Globus pallidus (tissue), 1 donor: ENCODE results near the gene ACSL4.
"Not testable (repeated sequence)": the region's sequence is repeated elsewhere in the genome, so short reads cannot be mapped to it uniquely, and the experiment has no call there.

Experiments
- DNase-seq: peaks from one replicate; pipeline ENCODE4 v3.0.0-alpha.2; 2015; ENCODE audit warnings: low spot score

The ACSL4 gene

DNA sequence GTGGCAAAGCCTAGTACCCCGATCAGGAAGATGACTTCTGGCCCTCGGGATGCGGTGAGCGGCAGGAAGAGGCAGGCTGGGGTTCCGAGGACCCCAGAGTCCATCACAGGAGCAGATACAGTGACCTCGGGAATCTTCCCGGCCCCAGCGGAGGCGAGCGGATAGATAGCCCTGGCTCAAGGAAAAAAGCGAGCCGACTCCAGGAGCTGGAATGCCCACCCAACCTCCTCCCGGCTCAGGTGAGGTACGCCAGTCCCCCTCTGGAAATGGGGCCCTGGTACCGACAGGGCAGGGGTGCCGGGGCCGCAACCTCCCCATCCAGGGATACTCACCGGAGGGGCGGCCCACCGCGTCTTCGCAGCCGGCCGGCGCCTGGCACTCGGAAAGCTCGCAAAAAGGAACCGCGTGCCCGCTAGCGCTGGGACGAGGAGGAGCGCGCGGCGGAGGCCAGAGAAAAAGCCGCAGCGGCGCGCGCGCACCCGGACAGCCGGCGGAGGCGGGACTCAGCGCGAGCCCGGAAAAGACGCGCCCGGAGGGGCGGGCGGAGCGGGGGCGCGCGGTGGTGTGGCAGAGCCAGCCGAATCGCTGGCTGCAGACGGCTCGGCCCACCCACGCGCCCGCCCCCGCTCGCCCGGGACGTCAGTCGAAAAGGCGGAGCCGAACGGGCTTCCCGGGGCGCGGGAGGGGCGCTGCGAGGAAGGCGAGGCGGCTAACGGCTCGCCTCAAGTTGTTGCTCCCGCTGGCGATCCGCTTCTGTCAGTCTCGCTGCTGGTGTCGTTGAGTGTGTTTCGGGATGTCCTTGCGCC lies at the start of gene ACSL4:
ACSL4 (minus strand) TSS at position 451 of the 806 bp plus-strand sequence. CDS start 49,894 bp downstream, outside the sequence.
- peak; percentile 82 for DNase-seq

DNA sequence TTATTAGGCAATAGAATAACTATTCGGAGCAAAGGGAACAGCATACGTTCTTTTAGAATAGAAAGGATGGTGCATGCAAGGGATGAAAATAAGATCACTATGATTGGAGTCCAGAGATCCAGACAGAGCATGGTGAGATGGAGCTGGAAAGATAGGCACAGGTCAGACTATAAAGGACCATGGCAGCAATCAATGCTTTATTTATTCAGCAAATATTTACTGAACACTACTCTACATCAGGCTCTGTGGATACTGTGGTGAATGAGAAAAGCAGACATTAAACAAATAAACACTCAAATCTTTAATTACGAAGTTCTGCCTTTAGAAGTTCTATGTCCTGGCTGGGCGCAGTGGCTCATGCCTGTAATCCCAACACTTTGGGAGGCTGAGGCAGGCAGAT lies 44.7 kb upstream of the ACSL4 start:
- no peak for DNase-seq

DNA sequence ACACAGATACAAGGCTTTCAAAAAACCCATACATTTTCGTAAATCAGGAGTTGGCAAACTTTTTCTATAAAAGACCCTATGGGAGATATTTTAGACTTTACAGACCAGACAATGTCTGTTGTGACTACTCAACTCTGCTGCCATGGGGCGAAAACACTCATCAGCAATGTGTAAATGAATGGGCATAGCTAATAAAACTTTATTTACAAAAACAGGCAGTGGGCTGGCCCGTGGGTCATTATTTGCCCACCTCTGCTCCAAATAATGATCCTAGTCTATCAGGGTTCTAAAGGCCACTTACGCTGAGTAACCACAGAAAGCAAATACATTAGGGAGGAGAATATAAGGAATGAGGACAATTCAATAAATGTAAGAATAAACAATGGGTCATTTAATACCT lies 43.9 kb upstream of the ACSL4 start:
- DNase-seq: no peak

DNA sequence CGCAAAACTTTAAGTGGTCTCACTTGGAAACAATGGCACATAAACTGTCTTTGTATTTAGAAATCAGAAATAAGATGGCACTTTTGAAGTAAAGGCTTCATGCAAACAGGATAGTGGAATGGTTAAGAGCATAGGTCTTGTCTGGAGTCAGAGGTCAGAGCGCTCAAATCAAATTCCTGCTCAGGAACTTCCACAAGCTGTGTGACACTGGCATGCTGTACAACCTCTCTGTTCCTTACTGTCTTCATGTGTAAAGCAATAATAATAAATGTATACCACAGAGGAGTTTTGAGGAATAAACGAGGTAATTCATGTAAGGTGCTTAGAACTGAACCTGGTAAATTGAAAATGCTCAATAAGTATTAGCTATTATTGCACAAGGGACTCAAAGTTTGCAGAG lies 43.4 kb upstream of the ACSL4 start:
- DNase-seq: no peak

DNA sequence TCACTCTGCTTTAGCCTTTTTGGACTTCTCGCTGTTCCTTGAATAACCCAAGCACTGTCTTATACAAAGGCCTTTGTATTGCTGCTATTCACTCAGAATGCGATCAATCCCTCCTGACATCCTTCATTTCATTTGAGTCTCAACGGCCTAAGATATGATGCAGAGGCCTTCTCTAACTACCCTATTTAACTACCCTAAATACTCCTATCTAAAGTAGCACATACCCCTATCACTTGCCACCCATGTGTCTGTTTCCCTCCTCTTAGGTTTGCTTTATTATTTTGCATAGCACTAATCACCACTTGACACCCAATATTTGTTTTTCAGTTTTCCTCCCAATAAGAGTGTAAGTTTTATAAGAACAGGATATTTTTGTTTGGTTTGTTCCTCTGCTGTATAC lies 42.3 kb upstream of the ACSL4 start:
- no peak for DNase-seq

DNA sequence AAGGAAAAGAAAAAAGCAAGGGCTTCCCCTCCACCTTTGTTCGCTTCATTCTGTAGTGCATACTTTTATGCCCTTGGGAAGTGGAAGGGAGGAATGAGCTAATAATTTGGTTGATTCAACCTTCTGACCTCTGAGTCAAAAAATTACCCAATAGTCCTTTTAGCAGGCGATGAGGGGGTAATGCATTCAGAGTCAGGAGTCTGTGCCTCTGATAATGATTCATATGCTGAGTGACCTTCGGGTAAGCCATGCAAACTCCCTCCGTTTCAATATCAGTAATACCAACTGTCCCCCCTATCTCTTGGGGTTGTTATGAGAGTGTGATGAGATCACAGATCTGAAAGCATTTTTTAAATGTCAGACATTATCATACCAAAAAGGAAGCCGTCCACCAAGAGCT lies 41.6 kb upstream of the ACSL4 start:
- no peak for DNase-seq

DNA sequence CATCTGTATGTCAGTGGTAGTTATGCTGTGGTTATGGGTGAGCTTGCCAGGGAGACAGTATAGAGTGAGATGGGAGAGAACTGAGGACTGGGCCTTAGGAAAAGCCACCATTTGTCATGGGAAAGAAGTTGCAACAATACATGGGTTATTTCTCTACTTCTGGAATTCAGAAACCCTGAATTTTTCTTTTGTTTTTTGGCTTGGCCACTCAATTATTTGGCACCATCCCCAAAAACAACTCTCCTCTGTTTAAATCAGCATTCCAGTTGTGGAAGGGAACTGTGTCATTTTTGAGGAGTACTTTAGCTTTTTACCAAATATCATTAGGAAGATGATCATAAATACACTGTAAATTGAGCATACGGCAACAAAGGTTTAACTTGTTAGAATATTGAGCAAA lies 41.1 kb upstream of the ACSL4 start:
- DNase-seq: no peak

DNA sequence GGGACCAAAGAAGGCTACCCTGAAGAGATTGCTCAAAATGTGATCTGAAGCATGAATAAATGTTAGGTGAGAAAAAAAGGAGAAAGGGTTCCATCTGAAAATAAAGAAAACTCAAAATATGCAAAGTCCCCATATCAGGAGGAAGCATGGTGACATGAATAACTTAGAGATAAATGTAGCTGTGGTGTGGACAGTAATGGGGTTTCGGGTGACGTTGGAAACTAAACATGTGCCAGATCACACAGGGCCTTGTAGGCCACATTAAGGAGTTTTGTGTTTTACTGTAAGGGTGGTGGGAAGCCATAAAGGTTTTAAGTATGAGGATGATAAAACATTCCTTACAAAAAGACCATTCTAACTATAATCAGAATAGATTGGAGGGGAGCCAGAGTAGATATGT lies 40.3 kb upstream of the ACSL4 start:
- DNase-seq: no peak

DNA sequence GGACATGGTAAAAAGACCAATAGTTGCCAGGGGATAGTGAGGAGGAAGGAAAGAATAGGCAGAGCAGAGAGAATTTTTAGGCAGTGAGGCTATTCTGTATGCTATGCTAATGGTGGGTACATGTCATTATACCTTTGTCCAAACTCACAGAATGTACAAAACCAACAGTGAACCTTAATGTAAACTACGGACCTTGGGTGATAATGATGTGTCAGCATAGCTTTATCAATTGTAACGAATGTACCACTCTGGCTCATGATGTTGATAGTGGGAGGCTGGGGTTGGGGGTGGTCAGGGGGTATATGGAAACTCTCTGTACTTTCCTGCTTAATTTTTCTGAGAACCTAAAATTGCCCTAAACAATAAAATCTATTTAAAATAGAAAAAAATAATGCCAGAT lies 37.7 kb upstream of the ACSL4 start:
- no peak for DNase-seq

DNA sequence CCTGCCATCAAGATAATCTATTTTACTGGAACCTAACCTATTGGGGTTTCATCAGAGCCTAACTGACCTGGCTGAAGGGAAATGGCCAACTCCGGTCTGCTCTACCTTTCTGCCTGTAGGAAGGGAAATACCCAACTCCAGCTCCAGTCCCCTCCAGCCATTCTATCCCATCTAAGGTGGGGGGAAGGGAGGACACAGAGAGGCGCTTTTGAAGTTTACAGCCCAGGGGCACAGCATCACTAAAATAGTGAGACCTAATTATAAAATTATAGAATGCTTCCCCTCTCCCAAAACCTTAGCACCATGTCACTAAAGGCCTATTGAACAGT lies 27.8 kb upstream of the ACSL4 start:
- DNase-seq: no peak

DNA sequence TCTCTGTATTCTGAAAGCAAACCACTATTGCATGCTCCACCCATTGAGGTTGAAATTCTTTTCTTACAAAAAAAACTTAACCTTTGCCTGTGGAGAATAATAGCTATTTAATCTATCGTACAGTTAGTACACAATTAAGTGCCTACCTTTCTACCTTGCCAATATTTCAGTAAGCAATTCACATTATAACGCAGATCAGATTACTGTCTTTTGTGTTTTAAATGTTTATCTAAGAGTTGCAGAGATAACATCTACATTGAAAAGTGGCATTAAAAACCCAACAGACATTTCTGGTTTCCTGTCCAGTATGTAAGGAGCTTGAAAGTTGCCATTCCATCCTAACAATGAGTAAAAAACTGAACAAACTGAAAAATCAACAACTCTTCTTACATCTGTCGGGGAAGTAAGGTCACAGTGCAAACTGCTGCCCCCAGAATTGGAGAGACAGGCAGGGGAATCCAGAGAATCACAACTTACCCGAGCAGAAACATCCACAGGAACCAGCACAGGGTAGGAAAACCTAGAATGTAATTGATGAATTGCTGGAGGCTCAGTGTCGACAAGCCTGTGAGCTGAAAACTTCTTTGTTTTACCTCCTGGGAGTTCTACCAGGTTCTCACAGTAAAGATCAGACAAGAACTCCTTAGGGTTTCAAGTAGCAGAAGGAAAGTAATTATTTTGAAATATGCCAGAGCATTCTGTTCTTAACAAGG lies 27.3 kb upstream of the ACSL4 start:
- no peak for DNase-seq

DNA sequence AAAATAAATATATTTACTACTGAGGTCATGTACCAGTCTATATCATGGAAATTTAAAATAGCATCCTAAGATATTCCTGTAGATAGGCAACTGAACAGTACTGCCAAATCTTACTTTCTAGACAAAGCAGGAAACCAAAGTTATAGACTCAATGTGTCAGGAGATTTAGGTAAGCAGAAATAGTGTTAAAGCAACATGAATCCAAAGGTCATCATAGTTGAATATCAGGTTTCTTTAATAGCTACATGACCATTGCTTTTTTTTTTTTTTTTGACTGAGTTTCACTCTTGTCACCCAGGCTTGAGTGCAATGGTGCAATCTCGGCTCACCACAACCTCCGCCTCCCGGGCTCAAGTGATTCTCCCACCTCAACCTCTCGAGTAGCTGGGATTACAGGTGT lies 20.2 kb upstream of the ACSL4 start:
- no peak for DNase-seq

DNA sequence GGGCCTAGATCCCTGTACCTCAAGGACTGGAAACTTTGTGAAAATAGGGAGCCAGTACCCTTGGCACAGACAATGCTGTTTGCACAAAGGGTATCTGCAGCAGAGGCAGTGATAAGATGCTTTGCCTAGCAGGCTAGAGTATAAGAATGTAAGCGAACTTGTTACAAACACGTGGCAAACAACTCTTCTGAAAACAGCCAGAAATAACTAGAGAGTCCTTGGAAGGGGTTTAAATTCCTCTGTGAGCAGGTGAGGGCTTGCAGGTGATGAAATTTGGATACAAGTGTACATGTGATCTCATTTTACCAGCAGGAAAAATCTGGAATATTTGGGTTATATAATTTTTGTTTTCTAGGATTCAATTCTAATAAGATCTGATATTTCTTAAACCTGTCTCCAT lies 18.6 kb upstream of the ACSL4 start:
- no peak for DNase-seq

DNA sequence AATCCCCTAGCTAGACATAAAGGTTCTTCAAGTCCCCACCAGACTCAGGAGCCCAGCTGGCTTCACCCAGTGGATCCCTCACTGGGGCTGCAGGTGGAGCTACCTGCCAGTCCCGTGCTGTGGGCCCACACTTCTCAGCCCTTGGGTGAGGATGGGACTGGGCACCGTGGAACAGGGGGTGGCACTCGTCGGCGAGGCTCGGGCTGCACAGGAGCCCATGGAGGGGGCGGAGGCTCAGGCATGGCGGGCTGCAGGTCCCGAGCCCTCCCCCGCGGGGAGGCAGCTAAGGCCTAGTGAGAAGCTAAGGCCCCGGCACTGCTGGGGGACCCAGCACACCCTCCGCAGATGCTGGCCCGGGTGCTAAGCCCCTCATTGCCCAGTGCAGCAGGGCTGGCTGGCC lies 16.1 kb upstream of the ACSL4 start:
- no peak for DNase-seq

DNA sequence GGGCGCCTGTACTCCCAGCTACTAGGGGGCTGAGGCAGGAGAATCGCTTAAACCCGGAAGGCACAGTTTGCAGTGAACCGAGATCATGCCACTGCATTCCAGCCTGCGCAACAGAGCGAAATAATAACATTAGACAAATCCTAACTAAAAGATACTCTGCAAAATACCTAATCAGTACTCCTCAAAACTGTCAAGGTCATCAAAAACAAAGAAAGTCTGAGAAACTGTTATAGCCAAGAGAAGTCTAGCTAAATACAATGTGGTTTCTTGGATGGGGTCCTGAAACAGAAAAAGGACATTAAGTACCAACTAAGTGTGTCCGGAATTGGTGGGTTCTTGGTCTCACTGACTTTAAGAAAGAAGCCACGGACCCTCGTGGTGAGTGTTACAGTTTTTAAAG lies 14.6 kb upstream of the ACSL4 start:
- DNase-seq: no peak

DNA sequence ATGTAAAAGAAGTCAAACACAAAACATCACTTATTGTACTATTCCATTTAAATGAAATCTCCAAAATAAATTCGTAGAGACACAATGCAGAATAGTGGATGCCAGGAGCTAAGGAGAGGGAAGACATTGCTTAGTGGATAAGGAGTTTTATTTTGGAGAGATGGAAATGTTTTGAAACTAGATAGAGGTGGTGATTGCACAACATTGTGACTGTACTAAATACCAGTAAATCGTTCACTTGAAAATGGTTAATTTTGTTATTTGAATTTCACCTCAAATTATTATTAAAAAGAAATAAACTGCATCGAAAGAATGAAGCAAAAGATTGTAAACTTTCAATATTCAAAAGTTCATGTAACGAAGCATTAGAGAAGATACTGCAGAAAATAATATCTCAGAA lies 9.7 kb upstream of the ACSL4 start:
- DNase-seq: no peak

DNA sequence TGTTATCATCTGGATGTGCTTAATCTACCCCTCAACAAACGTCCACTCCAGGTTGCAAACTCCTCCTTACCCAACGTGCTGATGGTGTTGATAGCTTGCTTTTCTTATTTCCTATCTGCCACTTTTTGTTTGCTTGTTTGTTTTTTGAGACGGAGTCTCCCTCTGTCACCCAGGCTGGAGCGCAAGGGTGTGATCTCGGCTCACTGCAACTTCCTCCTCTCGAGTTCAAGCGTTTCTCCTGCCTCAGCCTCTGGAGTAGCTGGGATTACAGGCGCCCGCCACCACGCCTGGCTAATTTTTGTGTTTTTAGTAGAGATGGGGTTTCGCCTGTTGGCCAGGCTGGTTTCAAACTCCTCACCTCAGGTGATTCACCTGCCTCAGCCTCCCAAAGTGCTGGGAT lies 7.8 kb upstream of the ACSL4 start:
- not testable (repeated sequence) for DNase-seq

DNA sequence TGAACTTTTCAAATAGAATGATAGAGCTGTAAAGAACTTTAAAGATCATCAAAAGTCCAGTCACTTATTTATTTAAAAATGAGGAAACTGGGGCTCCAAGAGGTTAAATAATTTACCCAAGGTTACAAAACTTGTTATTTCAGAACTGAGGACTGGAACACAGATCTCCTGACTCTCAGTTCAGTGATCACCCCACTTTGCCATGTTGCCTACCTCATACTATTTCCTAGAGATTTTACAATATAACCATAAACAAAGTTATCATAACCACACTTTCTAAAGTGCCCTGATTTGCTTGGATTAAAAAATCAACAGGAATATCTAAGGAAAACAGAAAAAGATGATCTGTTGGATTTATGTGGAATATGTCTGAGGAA lies 7.4 kb upstream of the ACSL4 start:
- no peak for DNase-seq

DNA sequence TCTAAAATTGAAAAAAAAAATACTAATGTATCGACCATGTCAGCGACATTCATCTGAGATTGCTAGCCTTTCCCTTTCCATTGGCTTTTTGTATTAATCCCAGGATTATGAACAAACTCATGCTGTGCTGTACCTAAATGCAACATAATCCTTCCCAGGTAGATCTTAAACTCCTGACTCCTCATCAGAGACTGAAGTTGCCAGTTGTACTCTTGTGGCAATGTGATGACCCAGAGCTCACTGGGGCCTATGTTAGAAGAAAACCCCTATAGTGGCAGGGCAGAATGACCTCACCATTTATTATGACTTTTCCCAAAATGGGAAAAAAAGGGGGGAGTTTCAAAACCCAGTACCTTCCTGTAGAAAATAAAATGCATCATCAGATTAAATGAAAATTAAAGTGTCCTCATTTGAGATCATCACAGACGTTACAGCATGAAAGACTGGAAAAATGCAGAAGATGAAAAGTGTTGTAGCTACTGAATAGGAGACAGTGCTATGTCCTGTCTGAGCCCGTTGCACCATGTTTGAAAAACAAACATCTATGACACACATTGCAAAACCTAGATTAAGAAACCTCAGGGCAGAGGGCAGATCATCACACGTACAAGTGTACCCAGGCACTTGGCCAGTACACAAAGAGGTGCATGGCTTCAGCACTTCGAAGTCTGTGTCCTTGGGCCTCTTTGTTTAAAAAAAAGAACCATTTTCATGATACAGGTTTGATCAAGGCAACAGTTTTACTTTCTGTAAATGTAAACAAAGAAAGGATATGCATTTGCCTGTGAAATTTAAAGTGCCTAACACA lies 6.8 kb upstream of the ACSL4 start:
- DNase-seq: no peak

DNA sequence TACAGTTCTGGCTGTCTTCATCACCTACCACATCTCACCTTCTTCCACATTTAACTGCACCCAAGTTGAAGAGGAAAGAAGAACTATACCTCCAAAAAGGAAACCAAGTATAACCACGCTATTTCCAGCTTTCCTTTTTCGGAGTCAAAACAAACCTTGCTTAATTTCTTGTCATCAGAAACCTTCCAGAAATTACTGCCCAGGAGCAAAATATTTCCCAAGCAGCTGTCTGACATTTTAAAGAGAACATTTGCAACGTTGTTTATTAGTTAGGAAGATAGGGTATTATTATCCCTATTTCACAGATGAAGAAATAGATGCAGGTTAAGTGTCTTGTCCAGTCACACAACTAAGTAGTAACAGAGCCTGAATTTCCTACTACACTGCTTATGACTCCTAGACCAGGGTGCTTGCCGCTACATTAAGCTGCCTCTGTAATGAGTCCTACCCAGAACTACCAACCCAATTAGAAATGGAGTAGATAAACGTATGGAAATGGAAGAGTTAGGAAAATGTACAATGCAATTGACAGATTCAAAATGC lies 2.2 kb upstream of the ACSL4 start:
- no peak for DNase-seq

DNA sequence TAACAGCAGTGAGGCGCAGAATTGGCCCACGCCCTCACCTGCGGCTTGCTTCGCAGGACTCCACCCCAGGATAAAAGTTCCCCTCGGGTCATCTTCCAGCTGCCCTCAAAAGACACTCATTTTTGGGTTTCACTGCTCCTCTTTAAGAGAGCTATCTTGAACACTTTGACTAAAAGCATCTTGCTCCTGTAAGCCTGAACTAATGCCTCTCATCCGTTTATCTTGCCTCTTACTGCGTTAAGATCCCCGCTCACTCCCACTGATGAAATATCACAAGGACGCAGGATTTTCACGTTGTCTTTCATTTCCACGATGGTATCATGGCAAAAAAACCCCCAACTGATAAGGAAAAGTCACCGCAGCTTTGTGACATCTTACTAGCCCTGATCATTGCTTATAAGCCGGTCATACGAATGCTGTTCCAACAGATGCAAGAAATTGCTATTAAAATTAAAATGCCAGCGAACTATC lies 591 bp upstream of the ACSL4 start:
- peak; percentile 9 for DNase-seq

DNA sequence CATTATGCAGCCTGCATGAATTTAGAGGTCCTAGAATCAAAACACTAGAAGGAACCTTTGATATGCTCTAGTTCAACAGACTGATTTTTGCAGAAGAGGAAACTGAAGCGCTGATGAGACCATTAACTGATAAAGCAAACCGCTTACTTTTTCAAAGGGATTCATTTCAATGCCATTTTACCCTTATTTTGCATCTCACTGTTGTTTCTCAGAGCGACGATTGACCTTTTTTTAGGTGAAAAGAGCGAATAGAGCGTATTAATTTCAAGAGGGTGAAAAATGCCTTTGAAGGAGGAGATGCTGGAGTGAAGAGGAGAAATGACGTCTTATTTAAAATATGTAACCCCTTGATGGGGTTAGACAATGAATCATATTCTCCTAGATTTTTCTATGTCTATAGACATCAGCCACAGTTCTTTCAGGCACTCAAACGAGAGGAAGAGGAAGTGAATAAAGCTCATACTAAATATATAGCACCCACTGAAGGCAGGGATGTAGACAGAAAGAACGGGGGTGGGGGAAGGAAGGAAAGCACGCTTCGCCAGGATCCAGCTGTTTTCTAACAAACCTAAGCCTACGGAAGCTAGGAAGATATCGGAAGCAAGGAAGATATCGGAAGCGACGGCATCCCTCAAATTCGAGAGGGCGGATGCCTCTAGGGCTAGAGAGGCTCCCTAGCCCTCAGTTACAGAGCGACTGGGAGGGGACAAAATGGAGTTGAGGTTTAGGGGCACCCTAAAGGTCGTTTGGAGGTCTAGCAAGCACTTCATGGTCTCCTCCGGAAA lies 848 bp downstream of the ACSL4 start:
- peak; percentile 16 for DNase-seq
